ENCODE data around the gene CTU2. TPM values are rescaled to one million over a fixed set of nuclear protein-coding genes. Genes with fewer than 3 reads are reported as not detected.

The CTU2 gene
- total RNA-seq, 1 experiment from 2014 or later, result 24.8 TPM

- TF ChIP-seq CTCF (IDR thresholded peaks at IDR 0.05), result no peak
- no peak for TF ChIP-seq REST (IDR thresholded peaks at IDR 0.05; ENCODE audit: insufficient read depth in 1 of 2, low read depth in 2 of 2, low read length in 1 of 2)
- TF ChIP-seq SIN3A (IDR thresholded peaks at IDR 0.05; ENCODE audit: borderline replicate concordance, insufficient read depth, low read depth, low read length), result no peak
- TF ChIP-seq POLR2AphosphoS5 (IDR thresholded peaks at IDR 0.05; ENCODE audit: low read depth, low read length), result no peak
- DNase-seq (ENCODE audit: low read depth, low spot score) (no peak), ATAC-seq (no peak)
- no peaks in the 10 kb centered on the region for H3K9me3 ChIP-seq (ENCODE audit: control insufficient read depth, insufficient read depth, low read depth, low read length)
- no peaks in the 10 kb centered on the region for H3K36me3 ChIP-seq (ENCODE audit: control insufficient read depth, insufficient read depth, low read length)
- no peak overlapping the region for H3K27ac ChIP-seq (ENCODE audit: low read length)
- BruUV-seq (replicated peaks), result no TSS peak
- no peaks in the 10 kb centered on the region for H3K27me3 ChIP-seq (ENCODE audit: control insufficient read depth, insufficient read depth, low read length)
- no peak overlapping the region for H3K4me3 ChIP-seq (ENCODE audit: low read depth in 2 of 2, low read length in 2 of 2)
- POLR2A ChIA-PET, result no interaction called here
- intact Hi-C loops (cut with micrococcal nuclease; ENCODE audit: unreplicated experiment), result no loop called here
- CTCF ChIA-PET, result interaction anchor here (0.7 kb wide), 2 partner anchors 39 to 1059 kb away, joined by 4 to 7 read pairs; no protein-coding TSS in a partner anchor
- H3K4me1 ChIP-seq (ENCODE audit: control insufficient read depth, insufficient read depth, low read length), result no peaks in the 10 kb centered on the region; the same call in 1 of the 2 replicates
- in situ Hi-C loops (cut with HindIII; ENCODE audit: low pct_unique_long_range_greater_than_20kb, low sequenced_read_pairs), result no loop called here
Observed at GRCh38 chr16:88688013-88688778, 18.1 kb upstream of the CTU2 start.

GRCh38 chr16:88690341-88691128 is 15.8 kb upstream of the CTU2 start:
- Histone ChIP-seq H3K4me3 (ENCODE audit: low read depth in 2 of 2, low read length in 2 of 2) (no peak overlapping the region), H3K9me3 (ENCODE audit: control insufficient read depth, insufficient read depth, low read depth, low read length) (no peaks in the 10 kb centered on the region), H3K27ac (ENCODE audit: low read length) (no peak overlapping the region), H3K36me3 (ENCODE audit: control insufficient read depth, insufficient read depth, low read length) (no peaks in the 10 kb centered on the region), H3K27me3 (ENCODE audit: control insufficient read depth, insufficient read depth, low read length) (no peaks in the 10 kb centered on the region), H3K4me1 (ENCODE audit: control insufficient read depth, insufficient read depth, low read length) (no peaks in the 10 kb centered on the region; the same call in 1 of the 2 replicates)
- BruUV-seq (replicated peaks), result no TSS peak
- ChIA-PET POLR2A (no interaction called here), CTCF (no interaction called here)
- DNase-seq (ENCODE audit: low read depth, low spot score) (no peak), ATAC-seq (no peak)
- TF ChIP-seq POLR2AphosphoS5 (IDR thresholded peaks at IDR 0.05; ENCODE audit: low read depth, low read length), result no peak
- TF ChIP-seq CTCF (IDR thresholded peaks at IDR 0.05), result no peak
- no peak for TF ChIP-seq REST (IDR thresholded peaks at IDR 0.05; ENCODE audit: insufficient read depth in 1 of 2, low read depth in 2 of 2, low read length in 1 of 2)
- no peak for TF ChIP-seq TCF7L2 (IDR thresholded peaks at IDR 0.05; ENCODE audit: low read depth, low read length)
- TF ChIP-seq SIN3A (IDR thresholded peaks at IDR 0.05; ENCODE audit: borderline replicate concordance, insufficient read depth, low read depth, low read length), result no peak
- in situ Hi-C loops (cut with HindIII; ENCODE audit: low pct_unique_long_range_greater_than_20kb, low sequenced_read_pairs) (no loop called here), intact Hi-C loops (cut with micrococcal nuclease; ENCODE audit: unreplicated experiment) (no loop called here)
